ENCODE measurements around the gene OSBP.

OSBP gene

GRCh38 chr11:59552844-59553243 lies 62.7 kb downstream of the OSBP start:
- 83% methylated on average over 2 of the region's 2 CpGs for WGBS
- no peak overlapping the region for H3K14ac ChIP-seq (ENCODE audit: low read length in 2 of 2)
- no peaks in the 10 kb centered on the region for H3K27me3 ChIP-seq (ENCODE audit: control insufficient read depth in 1 of 2, insufficient read depth in 1 of 2, low read length in 2 of 2)
- H4K8ac ChIP-seq (ENCODE audit: low read length): no peak overlapping the region
- no peak overlapping the region for H2BK15ac ChIP-seq (ENCODE audit: low read depth, poor library complexity, severe bottlenecking)
- no peaks in the 10 kb centered on the region for H3K36me3 ChIP-seq (ENCODE audit: control insufficient read depth in 1 of 2, insufficient read depth in 2 of 2, low read depth in 1 of 2, low read length in 2 of 2)
- H3K9me3 ChIP-seq (ENCODE audit: control insufficient read depth, low read length): no peaks in the 10 kb centered on the region
- H3K4me2 ChIP-seq (ENCODE audit: low read length, poor library complexity, severe bottlenecking): no peak overlapping the region
- H3K18ac ChIP-seq (ENCODE audit: low read depth in 1 of 2, low read length in 2 of 2): no peak overlapping the region
- H3K27ac ChIP-seq (ENCODE audit: low read length, poor library complexity, severe bottlenecking): no peak overlapping the region
- no peak overlapping the region for H3K23ac ChIP-seq (ENCODE audit: low read length in 2 of 2)
- H2AK5ac ChIP-seq (ENCODE audit: low read length, severe bottlenecking): no peak overlapping the region
- no peak overlapping the region for H3K9ac ChIP-seq (ENCODE audit: low read length)
- H2BK12ac ChIP-seq (ENCODE audit: low read length in 2 of 2): peak overlapping the region in 1 of 2 experiments; percentile 63
- peaks cover 2% of the 10 kb centered on the region for H3K4me1 ChIP-seq (ENCODE audit: control insufficient read depth, insufficient read depth, low read depth, low read length)
- DNase-seq: no peak
- no peak overlapping the region for H2AFZ ChIP-seq (ENCODE audit: low read depth, low read length)
- no peak overlapping the region for H3K4ac ChIP-seq (ENCODE audit: low read depth in 1 of 2, low read length in 2 of 2)
- no peak overlapping the region for H4K91ac ChIP-seq (ENCODE audit: low read length)
- no peak overlapping the region for H2BK5ac ChIP-seq (ENCODE audit: low read depth, low read length, poor library complexity, severe bottlenecking)
- no peak overlapping the region for H3K4me3 ChIP-seq (ENCODE audit: insufficient read depth in 1 of 2, low read depth in 1 of 2, low read length in 2 of 2)
- no peak overlapping the region for H2BK120ac ChIP-seq (ENCODE audit: low read depth, low read length)
- H3K79me1 ChIP-seq (replicated peaks; ENCODE audit: low read length, poor library complexity, severe bottlenecking): no peaks in the 10 kb centered on the region

GRCh38 chr11:59551659-59552521 lies 63.7 kb downstream of the OSBP start:
- peaks cover 2% of the 10 kb centered on the region for H3K4me1 ChIP-seq (ENCODE audit: control insufficient read depth, insufficient read depth, low read depth, low read length)
- peak overlapping the region in 1 of 2 experiments; percentile 47 for H3K4ac ChIP-seq (ENCODE audit: low read depth in 1 of 2, low read length in 2 of 2)

GRCh38 chr11:59550842-59551658 lies 64.5 kb downstream of the OSBP start:
- Histone ChIP-seq H4K91ac (ENCODE audit: low read length) (no peak overlapping the region), H4K8ac (ENCODE audit: low read length) (no peak overlapping the region), H3K4ac (ENCODE audit: low read depth in 1 of 2, low read length in 2 of 2) (peak overlapping the region in 1 of 2 experiments; percentile 56), H3K9me3 (ENCODE audit: control insufficient read depth, low read length) (no peaks in the 10 kb centered on the region), H3K4me1 (ENCODE audit: control insufficient read depth, insufficient read depth, low read depth, low read length) (peaks cover 2% of the 10 kb centered on the region), H3K9ac (ENCODE audit: low read length) (peak overlapping the region; percentile 97), H2BK12ac (ENCODE audit: low read length in 2 of 2) (no peak overlapping the region), H2BK15ac (ENCODE audit: low read depth, poor library complexity, severe bottlenecking) (no peak overlapping the region), H3K4me3 (ENCODE audit: insufficient read depth in 1 of 2, low read depth in 1 of 2, low read length in 2 of 2) (peak overlapping the region in 1 of 2 experiments; percentile 89), H3K27ac (ENCODE audit: low read length, poor library complexity, severe bottlenecking) (peak overlapping the region; percentile 96), H3K23ac (ENCODE audit: low read length in 2 of 2) (no peak overlapping the region), H3K36me3 (ENCODE audit: control insufficient read depth in 1 of 2, insufficient read depth in 2 of 2, low read depth in 1 of 2, low read length in 2 of 2) (no peaks in the 10 kb centered on the region), H3K14ac (ENCODE audit: low read length in 2 of 2) (no peak overlapping the region), H2AFZ (ENCODE audit: low read depth, low read length) (no peak overlapping the region), H3K79me1 (replicated peaks; ENCODE audit: low read length, poor library complexity, severe bottlenecking) (no peaks in the 10 kb centered on the region), H3K4me2 (ENCODE audit: low read length, poor library complexity, severe bottlenecking) (peak overlapping the region; percentile 77), H2BK5ac (ENCODE audit: low read depth, low read length, poor library complexity, severe bottlenecking) (no peak overlapping the region), H2AK5ac (ENCODE audit: low read length, severe bottlenecking) (no peak overlapping the region), H3K18ac (ENCODE audit: low read depth in 1 of 2, low read length in 2 of 2) (peak overlapping the region in 1 of 2 experiments; percentile 3), H3K27me3 (ENCODE audit: control insufficient read depth in 1 of 2, insufficient read depth in 1 of 2, low read length in 2 of 2) (no peaks in the 10 kb centered on the region), H2BK120ac (ENCODE audit: low read depth, low read length) (no peak overlapping the region)
- DNase-seq: peak; percentile 96
- under 1% methylated on average over 23 of the region's 34 CpGs for WGBS

More at GRCh38 chr11:59551659-59552521, 63.7 kb downstream of the OSBP start:
- Histone ChIP-seq H3K14ac (ENCODE audit: low read length in 2 of 2) (peak overlapping the region in 1 of 2 experiments; percentile 41), H2BK15ac (ENCODE audit: low read depth, poor library complexity, severe bottlenecking) (no peak overlapping the region), H4K91ac (ENCODE audit: low read length) (peak overlapping the region; percentile 72), H3K4me3 (ENCODE audit: insufficient read depth in 1 of 2, low read depth in 1 of 2, low read length in 2 of 2) (peak overlapping the region; percentile 50 to 89), H3K18ac (ENCODE audit: low read depth in 1 of 2, low read length in 2 of 2) (peak overlapping the region; percentile 40 to 68), H2BK120ac (ENCODE audit: low read depth, low read length) (no peak overlapping the region), H3K23ac (ENCODE audit: low read length in 2 of 2) (no peak overlapping the region), H2BK12ac (ENCODE audit: low read length in 2 of 2) (no peak overlapping the region), H3K27me3 (ENCODE audit: control insufficient read depth in 1 of 2, insufficient read depth in 1 of 2, low read length in 2 of 2) (no peaks in the 10 kb centered on the region), H2AFZ (ENCODE audit: low read depth, low read length) (peak overlapping the region; percentile 81), H3K27ac (ENCODE audit: low read length, poor library complexity, severe bottlenecking) (peak overlapping the region; percentile 96), H3K9me3 (ENCODE audit: control insufficient read depth, low read length) (no peaks in the 10 kb centered on the region), H3K79me1 (replicated peaks; ENCODE audit: low read length, poor library complexity, severe bottlenecking) (no peaks in the 10 kb centered on the region), H2BK5ac (ENCODE audit: low read depth, low read length, poor library complexity, severe bottlenecking) (no peak overlapping the region), H3K36me3 (ENCODE audit: control insufficient read depth in 1 of 2, insufficient read depth in 2 of 2, low read depth in 1 of 2, low read length in 2 of 2) (no peaks in the 10 kb centered on the region), H3K9ac (ENCODE audit: low read length) (peak overlapping the region; percentile 97), H4K8ac (ENCODE audit: low read length) (peak overlapping the region; percentile 61), H3K4me2 (ENCODE audit: low read length, poor library complexity, severe bottlenecking) (peak overlapping the region; percentile 77), H2AK5ac (ENCODE audit: low read length, severe bottlenecking) (no peak overlapping the region)
- WGBS: 2% methylated on average over 26 of the region's 30 CpGs
- DNase-seq: peak; percentile 85

- under 1% methylated on average over 31 of the region's 31 CpGs for WGBS
Measured at GRCh38 chr11:59550368-59550841, 65.2 kb downstream of the OSBP start.

More at GRCh38 chr11:59550368-59550841, 65.2 kb downstream of the OSBP start:
- peak; percentile 96 for DNase-seq
- Histone ChIP-seq H3K27ac (ENCODE audit: low read length, poor library complexity, severe bottlenecking) (peak overlapping the region; percentile 96), H4K8ac (ENCODE audit: low read length) (peak overlapping the region; percentile 78), H2AK5ac (ENCODE audit: low read length, severe bottlenecking) (no peak overlapping the region), H3K4me2 (ENCODE audit: low read length, poor library complexity, severe bottlenecking) (peak overlapping the region; percentile 92), H3K4ac (ENCODE audit: low read depth in 1 of 2, low read length in 2 of 2) (peak overlapping the region in 1 of 2 experiments; percentile 84), H3K9ac (ENCODE audit: low read length) (peak overlapping the region; percentile 97), H2AFZ (ENCODE audit: low read depth, low read length) (no peak overlapping the region), H3K27me3 (ENCODE audit: control insufficient read depth in 1 of 2, insufficient read depth in 1 of 2, low read length in 2 of 2) (no peaks in the 10 kb centered on the region), H3K36me3 (ENCODE audit: control insufficient read depth in 1 of 2, insufficient read depth in 2 of 2, low read depth in 1 of 2, low read length in 2 of 2) (no peaks in the 10 kb centered on the region), H3K23ac (ENCODE audit: low read length in 2 of 2) (no peak overlapping the region), H2BK15ac (ENCODE audit: low read depth, poor library complexity, severe bottlenecking) (peak overlapping the region; percentile 46), H2BK120ac (ENCODE audit: low read depth, low read length) (no peak overlapping the region), H4K91ac (ENCODE audit: low read length) (no peak overlapping the region), H2BK5ac (ENCODE audit: low read depth, low read length, poor library complexity, severe bottlenecking) (no peak overlapping the region), H3K9me3 (ENCODE audit: control insufficient read depth, low read length) (no peaks in the 10 kb centered on the region), H3K4me3 (ENCODE audit: insufficient read depth in 1 of 2, low read depth in 1 of 2, low read length in 2 of 2) (peak overlapping the region; percentile 35 to 89), H3K14ac (ENCODE audit: low read length in 2 of 2) (no peak overlapping the region), H3K79me1 (replicated peaks; ENCODE audit: low read length, poor library complexity, severe bottlenecking) (no peaks in the 10 kb centered on the region), H3K18ac (ENCODE audit: low read depth in 1 of 2, low read length in 2 of 2) (peak overlapping the region; percentile 35 to 55), H3K4me1 (ENCODE audit: control insufficient read depth, insufficient read depth, low read depth, low read length) (peaks cover 2% of the 10 kb centered on the region), H2BK12ac (ENCODE audit: low read length in 2 of 2) (no peak overlapping the region)

Data from mesenchymal stem cell (in vitro differentiated cells and primary cell).